Stimulated activated CD4-positive, alpha-beta T cell treated with anti-CD3 and anti-CD28 coated beads, Interleukin-15, amount 100 ng/mL, for 48 hours (primary cell): ENCODE data around the gene IFNAR1.

ENCODE experiments used
- DNase-seq, 2 donors: peaks; one replicate each; pipeline ENCODE4 v3.0.0-alpha.2; 2020; ENCODE audit warnings: low read depth in 2 of 2

The IFNAR1 gene

GRCh38 chr21:33402001-33402979 is 77.5 kb downstream of the IFNAR1 start:
- no peak for DNase-seq

GRCh38 chr21:33403128-33403785 is 78.5 kb downstream of the IFNAR1 start, which contains the start of gene IFNGR2:
IFNGR2 (plus strand) TSS chr21:33403413; CDS start chr21:33403544, 131 bp downstream.
- no peak for DNase-seq

GRCh38 chr21:33403786-33404585 is 79.2 kb downstream of the IFNAR1 start:
- DNase-seq: no peak

GRCh38 chr21:33406493-33406892 is 81.7 kb downstream of the IFNAR1 start:
- DNase-seq: no peak
